ENCODE data around the gene PSMD14.

Gene PSMD14

DNA sequence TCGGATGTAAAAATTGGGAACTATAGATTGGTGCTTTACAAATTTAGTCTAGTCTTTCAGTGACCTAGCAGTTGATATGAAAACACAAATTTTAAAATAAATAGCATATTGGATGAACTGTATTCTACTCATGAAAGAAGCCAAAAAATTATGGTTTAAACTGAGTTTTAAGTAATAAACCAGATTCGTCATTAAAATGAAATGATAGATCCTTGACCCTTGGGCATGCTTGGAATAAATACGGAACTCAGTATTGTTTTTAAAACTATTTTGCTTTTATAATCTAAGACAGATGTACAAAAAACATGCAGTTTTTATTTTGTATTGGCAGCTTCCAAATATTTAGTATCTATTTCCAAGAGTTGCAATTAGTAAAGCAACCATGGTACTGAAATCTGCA is 73.3 kb downstream of the PSMD14 start:
- no peak for DNase-seq (ENCODE audit: low read depth)
- no peak overlapping the region for H3K4me3 ChIP-seq (ENCODE audit: control insufficient read depth, low read depth, low read length)
- TF ChIP-seq, protein P1, sequence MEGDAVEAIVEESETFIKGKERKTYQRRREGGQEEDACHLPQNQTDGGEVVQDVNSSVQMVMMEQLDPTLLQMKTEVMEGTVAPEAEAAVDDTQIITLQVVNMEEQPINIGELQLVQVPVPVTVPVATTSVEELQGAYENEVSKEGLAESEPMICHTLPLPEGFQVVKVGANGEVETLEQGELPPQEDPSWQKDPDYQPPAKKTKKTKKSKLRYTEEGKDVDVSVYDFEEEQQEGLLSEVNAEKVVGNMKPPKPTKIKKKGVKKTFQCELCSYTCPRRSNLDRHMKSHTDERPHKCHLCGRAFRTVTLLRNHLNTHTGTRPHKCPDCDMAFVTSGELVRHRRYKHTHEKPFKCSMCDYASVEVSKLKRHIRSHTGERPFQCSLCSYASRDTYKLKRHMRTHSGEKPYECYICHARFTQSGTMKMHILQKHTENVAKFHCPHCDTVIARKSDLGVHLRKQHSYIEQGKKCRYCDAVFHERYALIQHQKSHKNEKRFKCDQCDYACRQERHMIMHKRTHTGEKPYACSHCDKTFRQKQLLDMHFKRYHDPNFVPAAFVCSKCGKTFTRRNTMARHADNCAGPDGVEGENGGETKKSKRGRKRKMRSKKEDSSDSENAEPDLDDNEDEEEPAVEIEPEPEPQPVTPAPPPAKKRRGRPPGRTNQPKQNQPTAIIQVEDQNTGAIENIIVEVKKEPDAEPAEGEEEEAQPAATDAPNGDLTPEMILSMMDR (IDR thresholded peaks at IDR 0.05; ENCODE audit: control insufficient read depth, insufficient read depth, low read depth, low read length, missing control alignments): no peak

DNA sequence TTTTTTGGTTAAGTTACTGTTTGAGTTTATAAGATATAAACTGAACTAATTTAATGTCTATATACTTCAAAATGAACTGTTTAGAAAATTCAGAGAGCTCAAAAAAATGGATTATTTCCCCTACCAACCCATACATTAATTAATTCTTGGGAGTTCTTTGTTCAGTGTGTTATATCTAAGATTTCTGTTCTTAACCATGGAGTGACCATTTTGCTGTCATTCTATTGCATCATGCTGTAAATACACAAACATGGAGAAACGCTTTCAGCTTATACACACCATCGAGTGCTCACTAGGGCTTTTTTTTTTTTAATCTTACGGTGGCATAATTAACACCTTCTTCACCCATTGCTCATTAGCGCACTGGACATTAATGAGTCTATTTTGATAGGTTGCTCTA is 74.5 kb downstream of the PSMD14 start:
- DNase-seq (ENCODE audit: low read depth): no peak
- no peak overlapping the region for H3K4me3 ChIP-seq (ENCODE audit: control insufficient read depth, low read depth, low read length)
- TF ChIP-seq, protein P1 (IDR thresholded peaks at IDR 0.05; ENCODE audit: control insufficient read depth, insufficient read depth, low read depth, low read length, missing control alignments): no peak

DNA sequence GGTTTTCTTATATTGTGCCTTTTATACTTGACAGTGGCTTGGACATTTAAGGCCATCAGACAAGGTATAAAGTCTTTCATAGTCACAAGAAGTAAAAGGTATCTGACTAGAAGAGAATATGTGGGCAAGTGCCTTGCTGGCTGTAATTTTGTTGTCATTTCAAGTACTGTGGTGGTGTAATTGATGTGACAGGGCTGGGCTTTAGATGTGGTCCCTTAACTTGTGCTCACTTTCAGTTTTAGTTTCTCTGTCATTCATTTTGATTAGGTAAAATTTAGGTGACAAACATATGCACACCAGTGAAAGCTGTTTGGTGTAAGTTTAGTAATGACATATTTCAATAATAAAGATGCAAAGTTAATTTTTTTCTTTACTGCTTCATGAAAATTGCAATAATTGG is 76.6 kb downstream of the PSMD14 start:
- TF ChIP-seq, protein P1 (IDR thresholded peaks at IDR 0.05; ENCODE audit: control insufficient read depth, insufficient read depth, low read depth, low read length, missing control alignments): no peak
- DNase-seq (ENCODE audit: low read depth): no peak
- H3K4me3 ChIP-seq (ENCODE audit: control insufficient read depth, low read depth, low read length): no peak overlapping the region

DNA sequence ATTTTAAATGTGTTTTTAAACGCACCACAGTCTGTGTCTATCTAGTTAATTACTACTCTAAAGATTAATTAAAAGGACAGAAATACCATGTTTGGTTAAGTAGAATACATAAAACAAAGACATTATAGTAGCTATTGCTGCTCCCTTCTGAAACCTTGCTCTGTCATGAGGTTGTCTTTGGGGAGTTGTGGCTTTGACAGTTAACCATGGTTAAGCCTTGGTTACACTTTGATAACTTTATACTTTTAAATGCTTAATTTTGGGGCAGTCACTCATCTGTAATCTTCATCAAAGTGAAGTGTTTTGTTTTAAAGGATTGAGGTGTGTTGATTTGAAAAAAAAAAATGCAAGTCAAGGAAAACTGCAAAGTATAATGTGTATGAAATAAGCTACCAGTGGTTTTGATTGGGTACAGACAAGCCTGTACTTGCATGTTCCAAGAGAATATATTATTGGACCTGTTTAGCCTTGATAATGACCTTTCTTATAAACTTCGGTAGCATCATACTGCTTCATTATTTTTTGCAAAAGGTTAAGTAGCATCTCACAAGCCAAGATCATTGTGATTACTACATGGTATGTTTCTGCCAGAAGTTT is 78.1 kb downstream of the PSMD14 start:
- H3K4me3 ChIP-seq (ENCODE audit: control insufficient read depth, low read depth, low read length): no peak overlapping the region
- no peak for DNase-seq (ENCODE audit: low read depth)
- TF ChIP-seq, protein P1 (IDR thresholded peaks at IDR 0.05; ENCODE audit: control insufficient read depth, insufficient read depth, low read depth, low read length, missing control alignments): no peak

DNA sequence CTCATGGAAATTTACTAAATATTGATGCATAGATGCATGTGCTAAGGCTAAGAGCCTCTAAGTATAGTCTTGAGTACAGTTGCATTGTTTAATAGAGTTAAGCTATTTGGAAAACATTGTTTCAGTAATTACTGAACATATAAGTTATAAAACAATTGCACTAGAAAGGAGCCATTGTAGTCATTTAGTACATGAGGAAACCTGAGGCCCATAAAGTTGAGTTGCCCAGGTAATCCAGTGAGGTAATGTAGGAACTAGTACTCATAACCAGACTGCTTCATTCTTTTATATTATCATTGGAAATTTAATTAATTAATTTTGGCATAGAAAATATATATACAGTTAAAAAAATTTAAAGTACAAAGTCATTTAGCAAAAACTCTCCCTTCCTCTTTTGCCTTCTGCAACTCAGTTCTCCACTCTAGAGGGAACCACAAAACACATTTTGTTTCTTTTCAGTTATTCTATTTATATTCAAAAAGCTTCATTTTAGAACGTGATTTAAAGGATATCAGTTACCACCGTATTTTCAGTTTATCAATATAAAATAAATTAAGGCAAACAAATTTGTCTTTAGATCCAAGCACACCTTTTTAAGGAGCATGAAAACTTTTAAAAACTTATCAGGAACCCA is 80.0 kb downstream of the PSMD14 start:
- TF ChIP-seq, protein P1 (IDR thresholded peaks at IDR 0.05; ENCODE audit: control insufficient read depth, insufficient read depth, low read depth, low read length, missing control alignments): no peak
- no peak for DNase-seq (ENCODE audit: low read depth)
- H3K4me3 ChIP-seq (ENCODE audit: control insufficient read depth, low read depth, low read length): no peak overlapping the region

DNA sequence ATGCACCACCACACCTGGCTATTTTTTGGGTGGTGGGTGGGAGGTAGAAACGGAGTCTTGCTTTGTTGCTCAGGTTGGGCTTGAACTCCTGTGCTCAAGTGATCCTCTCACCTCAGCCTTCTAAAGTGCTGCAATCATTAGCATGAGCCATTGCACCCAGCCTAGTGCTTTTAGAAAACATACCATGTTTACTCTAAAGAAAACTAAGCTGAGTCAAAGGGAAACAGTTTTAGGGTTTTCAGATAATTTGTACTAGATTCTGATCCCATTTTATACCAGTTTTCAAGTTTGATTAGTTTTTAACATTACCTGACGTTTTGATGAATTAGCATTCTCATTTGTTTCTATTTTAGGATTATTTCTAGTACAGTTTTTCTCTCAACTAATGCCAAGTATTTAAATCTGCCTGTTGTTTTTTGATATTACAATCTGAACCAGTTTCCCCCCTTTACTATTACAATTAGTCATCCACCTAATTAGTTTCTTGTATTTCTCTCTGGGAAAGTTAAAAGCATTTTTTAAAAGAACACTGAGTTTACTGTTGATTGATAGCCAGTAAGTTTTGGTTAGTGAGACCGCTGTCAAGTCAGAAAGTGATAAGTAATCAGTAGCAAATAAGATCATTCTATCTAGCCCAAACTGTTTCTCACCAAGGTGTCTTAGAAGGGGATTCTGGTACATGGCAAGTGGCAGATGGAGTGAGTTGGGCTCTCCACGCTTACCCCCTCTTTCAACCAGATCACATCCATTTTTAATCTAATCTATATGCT is 83.7 kb downstream of the PSMD14 start:
- no peak overlapping the region for H3K4me3 ChIP-seq (ENCODE audit: control insufficient read depth, low read depth, low read length)
- TF ChIP-seq, protein P1 (IDR thresholded peaks at IDR 0.05; ENCODE audit: control insufficient read depth, insufficient read depth, low read depth, low read length, missing control alignments): no peak

More for the DNA sequence above, 83.7 kb downstream of the PSMD14 start:
- DNase-seq (ENCODE audit: low read depth): no peak
